Epidermal melanocyte (primary cell): ENCODE data around the gene TMEM18.

ENCODE experiments used
- DNase-seq: peaks from one replicate; pipeline ENCODE4 v3.0.0; 2011; ENCODE audit warnings: low spot score; ENCODE audit not compliant: insufficient read length

The TMEM18 gene

DNA sequence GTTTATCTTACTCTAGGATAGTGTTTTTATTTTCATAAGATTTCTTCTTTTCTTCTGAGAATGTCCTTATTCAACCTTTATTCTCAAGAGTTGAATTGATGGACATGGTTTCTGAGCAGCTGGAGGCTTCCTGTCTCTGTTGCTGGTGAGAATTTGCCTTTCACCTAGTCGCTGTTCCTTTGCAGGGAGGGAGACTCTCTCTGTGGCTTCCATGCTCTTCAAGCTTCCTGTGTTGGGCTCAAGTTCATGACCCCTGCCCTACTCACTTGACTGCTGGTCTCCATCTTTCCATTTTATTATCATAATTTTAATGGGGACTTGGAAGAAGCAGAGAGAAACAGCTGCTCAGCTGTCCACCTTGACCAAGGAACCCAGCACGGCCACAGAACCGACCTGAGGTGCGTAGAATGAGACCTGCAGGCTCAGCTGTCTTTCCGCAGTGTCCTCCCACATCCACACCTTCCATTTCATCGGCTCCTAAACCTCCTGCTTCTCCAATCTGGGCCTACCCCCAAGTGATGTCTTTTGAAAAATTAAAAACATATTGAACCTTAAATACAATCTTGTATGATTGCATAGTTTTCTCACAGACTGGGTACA is 24.2 kb downstream of the TMEM18 start:
- DNase-seq, result no peak

DNA sequence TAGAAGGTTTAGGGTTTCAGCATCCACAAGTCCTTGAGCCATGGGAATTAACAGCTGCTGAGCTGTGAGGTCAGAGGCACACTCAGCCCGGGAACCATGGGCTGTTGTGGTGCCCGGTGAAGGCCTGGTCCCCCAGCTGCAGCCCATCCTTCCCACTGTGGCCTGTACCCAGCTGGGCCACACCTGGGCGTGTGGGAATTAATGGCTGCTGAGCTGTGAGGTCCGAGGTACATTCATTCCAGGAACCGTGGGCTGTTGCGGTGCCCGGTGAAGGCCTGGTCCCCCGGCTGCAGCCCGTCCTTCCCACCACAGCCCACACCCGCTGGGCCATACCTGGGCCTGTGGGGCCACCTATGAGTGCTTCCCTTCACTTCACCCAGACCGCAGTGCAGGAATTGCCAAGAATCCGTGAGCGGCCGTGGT is 25.2 kb downstream of the TMEM18 start:
- DNase-seq, result no peak

DNA sequence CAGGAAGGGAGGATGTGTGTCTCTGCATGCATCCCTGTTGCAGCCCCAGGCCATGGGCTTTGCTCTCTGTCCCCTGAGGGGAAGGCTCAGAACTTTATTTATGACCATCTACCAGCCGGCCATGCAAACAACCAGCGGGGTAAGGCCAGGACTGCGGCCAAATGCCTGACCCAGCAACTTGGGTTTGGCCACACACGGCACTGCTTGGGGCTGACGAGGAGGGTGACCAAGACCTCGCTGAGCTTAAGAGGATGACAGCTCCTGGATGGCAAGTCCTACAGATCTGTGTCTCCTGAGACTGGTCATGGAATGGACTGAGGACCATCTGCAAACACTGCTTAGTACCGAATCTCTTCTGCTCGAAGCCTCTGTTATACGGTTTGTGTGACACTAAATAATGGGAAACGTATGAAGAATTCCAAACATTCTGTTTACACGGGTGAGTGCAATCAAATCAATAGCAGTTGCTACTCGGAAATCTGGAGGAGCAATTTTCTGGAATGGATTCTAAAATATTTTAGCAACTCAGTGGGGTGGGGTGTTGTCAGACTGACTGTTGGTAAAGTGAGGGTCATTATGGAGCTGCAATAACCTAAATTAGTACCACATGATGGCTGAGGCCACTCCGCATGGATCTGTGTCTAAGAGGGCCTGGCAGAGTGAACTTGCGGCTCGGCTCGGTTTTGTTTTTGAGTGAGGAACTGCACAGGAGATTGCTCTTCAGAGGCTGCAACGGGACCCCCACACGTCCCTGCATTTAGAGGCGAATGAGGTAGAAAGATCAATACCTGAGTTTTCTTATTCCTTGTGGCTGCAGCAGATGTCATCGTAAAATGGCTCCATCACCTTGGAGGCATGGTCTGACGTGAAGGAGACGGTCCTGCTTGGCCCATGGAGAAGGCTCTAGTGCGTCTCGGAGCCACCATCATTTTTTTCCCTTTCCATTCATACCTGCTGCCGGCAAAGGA is 26.6 kb downstream of the TMEM18 start:
- DNase-seq, result peak; percentile 62

DNA sequence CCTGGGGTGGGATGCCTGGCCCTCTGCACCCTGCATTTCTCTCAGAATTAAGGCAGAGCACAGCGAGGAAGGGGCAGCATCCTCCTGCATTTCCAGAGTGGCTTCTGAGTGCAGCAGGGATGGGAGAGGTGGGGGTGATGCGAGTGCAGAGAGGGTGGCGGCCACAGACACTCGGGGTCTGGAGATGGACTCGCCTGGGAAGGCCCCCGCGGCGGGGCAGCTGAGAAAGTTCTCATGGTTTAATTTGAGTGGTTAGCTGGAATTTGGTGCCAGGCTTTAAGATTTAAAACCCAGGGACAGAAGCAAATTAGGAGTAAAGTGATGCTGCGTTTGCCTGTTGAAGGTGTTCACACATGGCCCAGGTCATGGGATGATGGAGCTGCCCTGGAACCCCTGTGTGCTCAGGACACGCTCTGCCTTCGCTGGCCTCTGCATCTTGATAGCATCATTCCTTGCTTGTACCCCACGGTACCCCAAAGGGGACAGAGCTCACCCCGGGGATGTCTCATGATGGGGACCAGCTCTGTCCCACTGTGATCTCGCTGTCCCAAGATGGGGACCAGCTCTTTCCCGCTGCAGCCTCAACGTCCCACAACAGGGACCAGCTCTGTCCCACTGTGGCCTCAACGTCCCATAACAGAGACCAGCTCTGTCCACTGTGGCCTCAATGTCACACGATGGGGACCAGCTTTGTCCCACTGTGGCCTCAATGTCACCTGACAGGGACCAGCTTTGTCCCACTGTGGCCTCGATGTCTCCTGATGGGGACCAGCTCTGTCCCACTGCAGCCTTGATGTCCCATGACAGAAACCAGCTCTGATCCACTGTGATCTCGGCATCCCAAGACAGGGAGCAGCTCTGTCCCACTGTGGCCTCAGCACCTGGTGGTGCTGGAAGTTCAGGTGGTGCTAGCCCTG is 27.5 kb downstream of the TMEM18 start:
- no peak for DNase-seq

DNA sequence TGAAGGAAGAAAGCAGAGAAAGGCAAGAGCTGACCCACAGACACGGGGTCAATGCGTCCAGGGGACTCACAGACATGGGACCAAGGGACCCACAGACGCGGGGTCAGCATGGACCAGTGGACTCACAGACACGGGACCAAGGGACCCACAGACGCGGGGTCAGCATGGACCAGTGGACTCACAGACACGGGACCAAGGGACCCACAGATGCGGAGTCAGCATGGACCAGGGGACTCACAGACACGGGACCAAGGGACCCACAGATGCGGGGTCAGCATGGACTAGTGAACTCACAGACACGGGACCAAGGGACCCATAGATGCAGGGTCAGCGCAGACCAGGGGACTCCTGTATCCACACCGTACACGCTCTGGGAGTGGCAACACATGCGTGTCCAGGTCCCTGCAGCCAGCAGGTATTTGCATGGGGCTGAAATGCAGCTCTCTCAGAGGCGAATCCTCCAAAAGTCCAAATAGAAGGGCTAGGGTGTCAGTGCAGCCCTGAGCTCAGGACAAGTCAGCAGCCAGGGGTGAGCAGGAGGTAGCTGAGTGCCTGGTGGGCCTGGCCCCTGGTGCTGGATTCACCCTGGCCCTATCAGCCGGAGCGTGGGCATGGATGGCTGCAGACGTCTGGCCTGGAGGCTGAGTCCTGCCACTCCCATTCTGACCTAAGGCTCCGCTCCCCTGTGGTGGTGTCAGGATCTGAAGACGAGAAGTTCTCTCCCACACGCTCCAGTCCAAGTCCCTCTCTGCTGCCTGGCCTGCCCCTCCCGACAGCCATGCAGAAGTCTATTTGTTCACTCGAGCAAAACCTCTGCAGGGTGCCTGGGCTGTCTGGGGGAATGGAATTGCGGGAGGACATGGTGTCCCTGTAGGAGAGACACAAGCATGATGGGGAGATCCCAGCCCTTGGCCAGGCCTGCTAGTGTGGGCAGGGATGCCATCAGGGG is 28.5 kb downstream of the TMEM18 start:
- no peak for DNase-seq

DNA sequence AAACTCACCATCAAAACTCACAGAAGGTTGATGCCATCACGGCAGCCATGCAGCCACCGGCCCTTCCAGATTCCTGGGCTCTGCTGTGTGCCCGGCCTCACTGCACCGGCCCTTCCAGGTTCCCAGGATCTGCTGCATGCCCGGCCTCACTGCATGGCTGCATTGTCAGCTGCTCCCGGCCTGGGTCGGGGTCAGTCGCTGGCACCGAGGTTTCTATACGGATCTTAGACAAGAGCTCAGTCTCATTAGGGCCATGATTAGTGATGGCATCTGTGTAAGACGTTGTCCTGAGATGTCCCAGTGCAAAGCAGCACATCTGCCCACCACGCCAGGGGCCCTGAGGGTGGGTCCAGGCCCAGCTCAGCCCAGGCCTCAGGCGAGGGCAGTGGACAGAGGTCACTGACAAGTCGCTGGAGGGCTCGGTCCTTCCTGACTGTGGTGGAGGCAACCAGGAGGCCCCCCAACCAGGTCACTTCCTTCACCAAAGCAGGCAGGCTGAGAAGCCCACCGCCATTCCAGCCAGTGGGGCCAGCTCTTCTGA is 29.4 kb downstream of the TMEM18 start:
- DNase-seq, result no peak

DNA sequence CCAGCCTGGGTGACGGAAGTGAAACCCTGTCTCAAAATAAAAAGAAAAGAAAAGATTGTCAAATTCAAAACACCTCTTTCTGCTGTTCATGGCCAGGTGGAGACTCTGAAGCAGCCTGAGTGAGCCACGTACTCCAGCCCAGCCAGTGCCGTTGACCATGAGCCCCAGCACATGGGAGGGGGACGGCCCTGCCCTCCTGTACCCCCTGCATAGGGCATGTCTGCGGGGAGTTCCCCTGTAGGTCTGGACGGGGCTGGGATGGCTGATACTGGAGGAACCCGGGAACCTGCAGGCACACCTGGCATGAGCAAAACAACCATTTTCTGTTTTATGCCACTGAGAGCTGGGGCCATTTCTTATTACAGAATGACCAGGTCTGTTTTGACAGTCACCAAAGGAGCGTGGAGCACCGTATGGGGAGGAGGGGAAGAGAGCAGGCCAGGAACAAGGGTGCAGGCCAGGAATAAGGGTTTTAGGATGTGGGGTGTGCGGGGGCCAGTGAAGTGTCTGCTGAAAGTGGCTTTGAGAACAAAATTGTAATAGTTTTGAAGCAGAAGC is 30.1 kb downstream of the TMEM18 start:
- no peak for DNase-seq

DNA sequence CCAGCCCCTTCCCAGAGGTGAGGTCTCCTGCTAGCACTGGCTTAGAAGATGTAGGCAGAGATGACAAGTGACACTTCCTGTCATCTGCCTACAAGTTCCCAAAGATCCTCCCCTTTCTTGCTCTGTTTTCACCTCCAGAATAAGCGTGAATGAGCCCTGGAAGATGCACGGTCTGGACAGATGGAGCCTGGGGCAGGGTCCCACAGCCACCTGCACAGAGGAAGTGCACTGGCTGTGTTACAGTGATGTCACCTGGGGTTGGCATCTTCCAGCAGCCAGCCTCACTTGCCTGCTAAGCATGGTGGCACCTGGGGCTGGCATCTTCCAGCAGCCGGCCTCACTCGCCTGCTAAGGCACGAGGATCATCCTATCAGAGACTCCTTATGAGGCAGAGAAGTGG is 32.3 kb downstream of the TMEM18 start:
- no peak for DNase-seq

DNA sequence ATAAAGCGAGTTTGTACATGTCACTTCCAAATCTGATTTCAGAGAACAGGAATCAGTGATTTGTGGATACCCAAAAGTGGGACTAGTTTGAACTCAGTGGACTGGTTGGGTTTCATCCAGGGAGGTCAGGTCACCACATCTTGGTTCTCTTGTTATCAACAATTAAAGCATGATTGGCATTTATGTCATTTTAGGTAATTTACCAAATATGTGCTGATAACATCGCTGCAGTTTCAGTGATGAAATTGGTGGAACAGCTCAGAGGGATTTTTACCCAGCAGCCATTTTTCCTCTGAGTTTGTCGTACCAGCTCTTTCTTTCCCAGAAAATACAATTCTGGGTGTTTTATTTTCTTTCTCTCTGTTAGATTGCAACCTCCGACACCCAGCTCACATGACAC is 33.4 kb downstream of the TMEM18 start:
- no peak for DNase-seq

DNA sequence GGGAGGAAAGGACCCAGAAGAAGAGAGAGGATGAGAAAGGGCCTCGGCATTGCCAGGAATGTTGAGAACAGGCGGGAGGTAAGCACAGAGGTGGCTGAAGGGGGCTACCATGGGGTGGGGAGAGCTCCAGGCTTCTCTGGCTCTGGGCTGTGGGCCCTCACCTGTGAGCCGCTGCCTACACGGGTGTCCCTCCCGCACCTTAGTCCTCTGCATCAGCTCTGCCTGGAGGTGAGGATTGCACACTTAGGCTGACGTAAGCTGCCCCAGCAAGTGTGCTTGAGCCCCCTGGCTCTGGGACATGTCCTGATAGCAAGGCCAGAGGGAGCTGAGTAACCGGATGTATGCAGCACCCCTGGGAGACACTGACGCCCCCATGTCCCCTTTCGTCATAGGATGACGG is 33.9 kb downstream of the TMEM18 start:
- no peak for DNase-seq

DNA sequence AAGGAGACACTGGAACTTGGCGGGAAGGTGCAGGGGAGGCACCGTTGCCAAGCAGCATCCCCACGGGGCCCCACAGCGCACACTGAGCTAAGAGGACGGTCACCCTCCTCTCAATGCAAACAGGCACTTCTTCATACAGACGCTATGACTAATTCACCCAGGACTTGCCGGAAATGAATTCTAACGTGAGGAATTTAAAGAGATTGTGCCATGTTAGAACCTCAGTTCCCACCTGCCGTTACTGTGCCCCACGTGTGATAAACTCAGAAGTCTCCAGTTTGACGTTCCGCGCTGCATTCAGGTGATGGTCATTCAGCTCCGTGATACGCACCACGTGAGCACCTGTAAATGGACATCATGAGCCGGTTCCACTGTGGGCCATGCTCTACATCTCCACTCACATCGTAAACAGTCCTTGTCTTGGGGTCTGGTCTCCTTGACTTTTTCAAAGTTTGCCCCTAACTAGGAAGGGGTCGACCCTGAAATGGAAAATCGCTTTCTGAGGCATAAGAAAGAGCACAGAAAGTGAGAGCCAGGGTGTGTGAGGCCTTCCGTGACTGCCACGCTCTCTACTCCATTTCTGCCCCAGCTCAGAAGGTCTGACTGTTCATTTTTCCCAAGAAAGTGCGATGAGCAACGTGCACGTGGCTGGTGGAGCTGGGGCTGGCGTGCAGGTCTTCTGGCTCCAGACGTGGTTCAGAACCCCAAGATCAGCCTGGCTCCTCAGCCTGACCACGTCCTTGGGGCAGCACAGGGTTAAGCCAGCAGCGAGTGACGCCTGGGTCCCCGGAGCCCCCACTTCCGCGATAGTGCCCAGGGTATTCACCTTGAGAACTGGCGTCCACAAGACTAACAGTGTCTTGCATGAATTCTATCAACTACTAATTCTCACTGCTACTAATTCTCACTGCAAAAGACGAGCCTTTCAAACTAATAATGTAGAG is 35.1 kb downstream of the TMEM18 start:
- DNase-seq, result no peak

DNA sequence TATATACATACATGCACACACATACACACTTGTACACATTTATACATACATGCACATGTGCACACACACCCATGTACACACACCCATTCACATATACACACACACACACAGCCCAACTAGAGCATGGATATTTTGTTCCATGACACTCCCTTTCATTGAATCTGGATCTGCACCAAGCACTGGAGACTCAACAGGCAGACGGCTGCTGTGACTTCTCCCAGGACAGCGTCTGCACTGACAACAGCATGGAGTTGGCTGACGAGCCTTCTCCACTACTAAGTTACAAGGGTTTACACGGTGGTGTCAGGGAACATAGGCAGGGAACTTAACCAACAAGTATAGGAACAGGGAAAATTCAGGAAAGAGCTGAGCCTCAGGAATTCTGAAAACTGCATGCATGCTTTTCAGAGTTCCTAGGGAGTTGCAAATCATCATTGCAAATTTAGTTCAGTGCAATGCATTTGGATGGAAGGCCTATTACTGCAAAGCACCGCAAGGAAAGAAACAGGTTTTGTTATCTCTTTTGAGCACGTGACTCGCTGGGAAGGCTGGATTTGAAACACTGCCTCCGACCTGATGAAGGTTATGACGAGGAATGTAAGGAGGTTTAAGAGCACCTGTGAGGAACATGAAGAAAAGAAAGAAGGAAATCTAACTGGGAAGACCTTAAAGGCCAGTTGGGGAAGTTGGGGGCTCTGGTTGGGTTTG is 35.9 kb downstream of the TMEM18 start:
- no peak for DNase-seq

DNA sequence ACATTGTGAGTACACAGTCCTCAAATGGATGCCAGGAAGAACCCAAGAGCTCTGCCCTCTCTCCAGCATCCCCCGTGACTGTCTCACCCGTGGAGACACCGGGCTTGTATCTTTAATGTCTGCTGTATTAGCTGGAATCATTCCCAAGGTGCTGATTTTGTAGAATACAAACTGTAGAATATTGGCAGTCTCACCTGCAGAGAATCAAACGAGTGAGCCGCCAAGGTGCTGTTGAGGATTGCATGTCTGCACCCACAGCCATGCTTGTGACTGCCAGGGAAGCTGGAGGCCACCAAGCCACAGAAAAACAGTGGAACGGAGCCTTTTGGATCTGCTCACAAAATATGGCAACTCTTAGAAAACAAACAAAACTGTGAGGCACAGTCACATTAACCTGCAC is 37.5 kb downstream of the TMEM18 start:
- no peak for DNase-seq

DNA sequence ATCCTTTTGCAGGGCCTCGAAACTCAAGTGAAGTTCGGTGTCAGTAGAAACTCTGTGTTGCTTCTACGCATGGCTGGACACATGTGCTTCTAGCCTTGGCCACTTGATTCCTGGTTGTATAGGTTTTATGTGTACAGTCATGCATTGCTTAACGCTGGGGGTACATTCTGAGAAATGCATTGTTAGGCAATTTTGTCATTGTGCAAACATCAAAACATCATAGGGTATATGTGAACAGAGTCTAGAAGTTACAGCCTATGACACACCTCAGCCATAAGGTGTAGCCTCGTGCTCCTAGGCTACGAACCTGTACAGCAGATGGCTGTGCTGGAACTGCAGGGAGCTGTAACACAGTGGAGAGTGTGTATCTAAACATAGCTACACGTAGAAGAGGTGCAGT is 39.4 kb downstream of the TMEM18 start:
- no peak for DNase-seq

DNA sequence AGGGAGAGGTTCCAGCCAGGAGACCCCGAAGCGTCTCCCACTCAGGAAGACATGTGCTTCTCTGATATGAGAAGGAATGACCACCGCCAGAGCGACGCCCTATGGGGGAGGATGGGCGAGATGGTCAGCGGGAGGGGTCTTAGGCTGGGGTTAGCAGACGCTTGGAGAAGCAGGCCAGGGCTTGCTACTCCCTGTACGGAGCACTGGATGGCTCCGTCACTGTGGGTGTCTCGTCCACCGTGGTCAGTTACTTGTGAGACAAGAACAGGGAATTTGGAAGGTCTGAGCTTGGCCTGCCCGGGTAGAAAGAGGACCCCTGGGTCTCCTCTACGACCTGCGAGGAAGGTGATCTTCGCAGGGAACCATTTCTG is 39.8 kb downstream of the TMEM18 start:
- DNase-seq, result no peak

DNA sequence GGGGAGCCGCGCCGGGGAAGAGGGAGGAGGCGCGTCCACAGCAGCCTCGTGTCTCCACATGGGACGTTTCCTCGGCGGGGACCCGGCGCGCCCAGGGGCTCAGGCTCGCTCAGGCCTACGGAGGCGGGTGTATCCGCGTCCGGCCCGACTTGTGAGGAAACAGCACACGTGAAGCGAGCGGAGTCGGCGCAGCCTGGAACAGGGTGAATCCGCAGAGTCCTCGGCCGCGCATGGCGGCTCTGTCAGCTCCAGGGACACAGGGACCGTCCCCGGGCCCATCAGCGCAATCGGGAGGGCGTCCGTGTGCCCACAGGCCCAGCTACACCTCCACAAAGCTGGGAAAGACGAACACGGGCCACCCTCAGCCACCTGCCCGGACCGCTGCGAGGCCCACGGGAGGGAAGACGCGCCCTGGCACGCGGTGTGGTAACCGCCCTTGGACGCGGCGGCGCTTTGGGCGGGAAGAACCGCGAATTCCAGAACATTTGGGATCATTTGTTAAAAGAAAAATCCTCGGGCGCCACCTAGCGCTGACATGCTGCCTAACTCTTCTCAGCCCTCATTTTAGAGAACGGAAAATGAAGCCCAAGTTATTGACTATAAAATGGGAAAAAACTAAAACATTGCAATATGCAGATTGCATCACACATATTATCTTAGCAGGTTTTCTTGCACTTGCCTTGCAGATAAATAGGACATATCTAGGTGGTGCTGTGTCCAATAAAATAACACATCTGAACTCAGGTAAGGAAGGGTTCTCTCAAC is 40.4 kb downstream of the TMEM18 start:
- DNase-seq, result peak; percentile 45
